ENCODE measurements around the gene AGMAT.
A peak's percentile ranks its signal among the peaks of the same experiment; 100 is the strongest.

AGMAT gene

GRCh38 chr1:15584489-15585363, at the start of gene AGMAT:
Gene AGMAT, minus strand, starts transcription at chr1:15585051. Its CDS starts 84 bp downstream, at chr1:15584967.
- TF ChIP-seq ZFX (IDR thresholded peaks at IDR 0.05; ENCODE audit: borderline replicate concordance) (no peak), CTCF (IDR thresholded peaks at IDR 0.05) (peak; percentile 61)
- no peak within 1 kb of the TSS for H3K27ac ChIP-seq

- H3K27ac ChIP-seq: no peak overlapping the region
- TF ChIP-seq ZFX (IDR thresholded peaks at IDR 0.05; ENCODE audit: borderline replicate concordance) (no peak), CTCF (IDR thresholded peaks at IDR 0.05) (no peak)
Measured at GRCh38 chr1:15633756-15634420, 49.0 kb upstream of the AGMAT start.

GRCh38 chr1:15628003-15628402, 43.2 kb upstream of the AGMAT start:
- TF ChIP-seq ZFX (IDR thresholded peaks at IDR 0.05; ENCODE audit: borderline replicate concordance) (no peak), CTCF (IDR thresholded peaks at IDR 0.05) (no peak)
- 0 out of 2 replicates have a peak overlapping the region, but pooled peaks have one; percentile 22 for H3K27ac ChIP-seq

- H3K27ac ChIP-seq: 0 out of 2 replicates have a peak overlapping the region, but pooled peaks have one; percentile 22
- TF ChIP-seq CTCF (IDR thresholded peaks at IDR 0.05) (no peak), ZFX (IDR thresholded peaks at IDR 0.05; ENCODE audit: borderline replicate concordance) (no peak)
Measured at GRCh38 chr1:15627343-15627988, 42.6 kb upstream of the AGMAT start.

GRCh38 chr1:15626269-15626950, 41.6 kb upstream of the AGMAT start:
- TF ChIP-seq ZFX (IDR thresholded peaks at IDR 0.05; ENCODE audit: borderline replicate concordance): no peak
- no peak for TF ChIP-seq CTCF (IDR thresholded peaks at IDR 0.05)

GRCh38 chr1:15625056-15625917, 40.4 kb upstream of the AGMAT start:
- TF ChIP-seq ZFX (IDR thresholded peaks at IDR 0.05; ENCODE audit: borderline replicate concordance) (no peak), CTCF (IDR thresholded peaks at IDR 0.05) (no peak)
- H3K27ac ChIP-seq: peak overlapping the region; percentile 46

More at GRCh38 chr1:15626269-15626950, 41.6 kb upstream of the AGMAT start:
- H3K27ac ChIP-seq: peak overlapping the region; percentile 46
